NT2/D1 (cell line): Measurements from ENCODE around the gene PRR3.
A peak's percentile ranks its signal among the peaks of the same experiment; 100 is the strongest.

Source experiments
- DNase-seq: peaks from one replicate; pipeline ENCODE4 v3.0.0-alpha.2; 2011; ENCODE audit warnings: low read depth, low spot score
- H3K27me3 ChIP-seq: 2 replicates; pipeline ENCODE4 v1.6.0; 2011; ENCODE audit warnings: mild to moderate bottlenecking; ENCODE audit not compliant: insufficient read length, insufficient read depth
- H3K36me3 ChIP-seq: 2 replicates; pipeline ENCODE4 v1.6.1; 2011; ENCODE audit warnings: mild to moderate bottlenecking, low read length, mixed read lengths; ENCODE audit not compliant: insufficient read depth, insufficient read length
- H3K4me1 ChIP-seq: 2 replicates; pipeline ENCODE4 v1.5.1; 2011; ENCODE audit not compliant: insufficient read depth, insufficient read length
- H3K4me3 ChIP-seq: 2 replicates; pipeline ENCODE4 v1.5.1; 2011; ENCODE audit warnings: low read depth; ENCODE audit not compliant: insufficient read length
- H3K9ac ChIP-seq: 2 replicates; pipeline ENCODE4 v1.6.0; 2011; ENCODE audit warnings: low read depth; ENCODE audit not compliant: insufficient read length
- H3K9me3 ChIP-seq: 2 replicates; pipeline ENCODE4 v1.5.1; 2011; ENCODE audit warnings: mild to moderate bottlenecking, low read length; ENCODE audit not compliant: insufficient read depth
- SUZ12 ChIP-seq: IDR thresholded peaks from 2 replicates; pipeline ENCODE4 v1.6.1; 2011; ENCODE audit not compliant: insufficient read length, insufficient read depth; ENCODE audit errors: extremely low read depth
- YY1 ChIP-seq: IDR thresholded peaks from 2 replicates; pipeline ENCODE4 v1.6.1; 2011; ENCODE audit not compliant: insufficient read length, insufficient read depth
- ZNF274 ChIP-seq: IDR thresholded peaks from 2 replicates; pipeline ENCODE4 v1.6.1; 2011; ENCODE audit warnings: mild to moderate bottlenecking, low read depth, low read length

PRR3 gene

GRCh38 chr6:30556906-30557682 lies at the start of gene PRR3:
TSS of gene PRR3 (plus strand) at chr6:30557295. CDS start at chr6:30557345, 50 bp downstream.
- Histone ChIP-seq H3K4me1 (no peaks in the 10 kb centered on the region), H3K27me3 (no peaks in the 10 kb centered on the region), H3K4me3 (peak within 1 kb of the TSS; percentile 87), H3K36me3 (peaks cover 46% of the 10 kb centered on the region), H3K9ac (peak within 1 kb of the TSS; percentile 90), H3K9me3 (no peaks in the 10 kb centered on the region)
- no peak for TF ChIP-seq SUZ12
- no peak for TF ChIP-seq ZNF274
- TF ChIP-seq YY1 = peak; percentile 55
- peak; percentile 75 for DNase-seq

- Histone ChIP-seq H3K4me1 (no peaks in the 10 kb centered on the region), H3K9me3 (no peaks in the 10 kb centered on the region), H3K4me3 (no peak overlapping the region), H3K36me3 (no peaks in the 10 kb centered on the region), H3K27me3 (no peaks in the 10 kb centered on the region), H3K9ac (no peak overlapping the region)
- no peak for DNase-seq
- TF ChIP-seq YY1 (no peak), ZNF274 (no peak), SUZ12 (no peak)
Observed at GRCh38 chr6:30507849-30508827, 49.0 kb upstream of the PRR3 start.

- Histone ChIP-seq H3K36me3 (no peaks in the 10 kb centered on the region), H3K27me3 (no peaks in the 10 kb centered on the region), H3K4me1 (no peaks in the 10 kb centered on the region), H3K9me3 (no peaks in the 10 kb centered on the region), H3K9ac (no peak overlapping the region), H3K4me3 (no peak overlapping the region)
- no peak for DNase-seq
- TF ChIP-seq SUZ12 (no peak), ZNF274 (no peak), YY1 (no peak)
Observed at GRCh38 chr6:30508890-30509736, 48.0 kb upstream of the PRR3 start.

GRCh38 chr6:30510419-30511168 lies 46.5 kb upstream of the PRR3 start:
- Histone ChIP-seq H3K4me3 (no peak overlapping the region), H3K4me1 (no peaks in the 10 kb centered on the region), H3K27me3 (no peaks in the 10 kb centered on the region), H3K9ac (no peak overlapping the region), H3K36me3 (no peaks in the 10 kb centered on the region), H3K9me3 (no peaks in the 10 kb centered on the region)
- no peak for DNase-seq
- TF ChIP-seq SUZ12 = no peak
- no peak for TF ChIP-seq ZNF274
- TF ChIP-seq YY1 = no peak

- Histone ChIP-seq H3K4me3 (no peak overlapping the region), H3K4me1 (no peaks in the 10 kb centered on the region), H3K27me3 (no peaks in the 10 kb centered on the region), H3K36me3 (no peaks in the 10 kb centered on the region), H3K9ac (no peak overlapping the region), H3K9me3 (no peaks in the 10 kb centered on the region)
- TF ChIP-seq ZNF274 = no peak
- no peak for TF ChIP-seq YY1
- TF ChIP-seq SUZ12 = no peak
- no peak for DNase-seq
Observed at GRCh38 chr6:30511169-30511546, 45.9 kb upstream of the PRR3 start.

GRCh38 chr6:30513451-30513850 lies 43.6 kb upstream of the PRR3 start:
- no peak overlapping the region for H3K9ac ChIP-seq
- TF ChIP-seq YY1 (no peak), SUZ12 (no peak), ZNF274 (no peak)
- no peaks in the 10 kb centered on the region for H3K4me1 ChIP-seq
- no peak for DNase-seq
- no peaks in the 10 kb centered on the region; the same call in 1 of the 2 replicates for H3K9me3 ChIP-seq
- no peaks in the 10 kb centered on the region for H3K36me3 ChIP-seq
- no peaks in the 10 kb centered on the region for H3K27me3 ChIP-seq
- H3K4me3 ChIP-seq = no peak overlapping the region
